NCI-H510A (cell line): ENCODE measurements around the gene ADAMTS5.

Experiments
- DNase-seq: peaks from one replicate; lab custom pipeline; 2025; lab: John Stamatoyannopoulos, UW

ADAMTS5 gene

DNA sequence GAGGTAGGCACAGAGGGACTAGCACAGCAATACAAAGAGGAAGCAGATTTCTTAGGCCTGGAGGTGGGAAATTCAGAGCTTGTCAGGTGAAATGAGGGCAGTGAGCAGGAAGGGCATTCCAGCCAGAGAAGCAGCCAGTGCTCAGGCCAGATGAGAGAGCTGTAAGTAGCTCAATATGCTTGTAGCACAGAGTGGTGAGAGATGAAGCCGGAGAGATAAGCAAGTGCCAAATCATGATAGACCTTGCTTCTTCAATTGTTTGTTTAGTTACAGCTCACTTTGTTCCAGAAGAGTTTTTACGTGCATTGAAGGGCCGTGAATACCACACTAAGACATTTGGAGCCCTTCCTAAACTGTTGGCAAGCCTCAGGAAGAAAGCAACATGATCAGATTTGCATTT, 79.6 kb downstream of the ADAMTS5 start:
- no peak for DNase-seq

- DNase-seq = no peak
Observed at GRCh38 chr21:26884436-26884835, 82.5 kb downstream of the ADAMTS5 start.

GRCh38 chr21:26883768-26884167, 83.1 kb downstream of the ADAMTS5 start:
- DNase-seq = no peak

DNA sequence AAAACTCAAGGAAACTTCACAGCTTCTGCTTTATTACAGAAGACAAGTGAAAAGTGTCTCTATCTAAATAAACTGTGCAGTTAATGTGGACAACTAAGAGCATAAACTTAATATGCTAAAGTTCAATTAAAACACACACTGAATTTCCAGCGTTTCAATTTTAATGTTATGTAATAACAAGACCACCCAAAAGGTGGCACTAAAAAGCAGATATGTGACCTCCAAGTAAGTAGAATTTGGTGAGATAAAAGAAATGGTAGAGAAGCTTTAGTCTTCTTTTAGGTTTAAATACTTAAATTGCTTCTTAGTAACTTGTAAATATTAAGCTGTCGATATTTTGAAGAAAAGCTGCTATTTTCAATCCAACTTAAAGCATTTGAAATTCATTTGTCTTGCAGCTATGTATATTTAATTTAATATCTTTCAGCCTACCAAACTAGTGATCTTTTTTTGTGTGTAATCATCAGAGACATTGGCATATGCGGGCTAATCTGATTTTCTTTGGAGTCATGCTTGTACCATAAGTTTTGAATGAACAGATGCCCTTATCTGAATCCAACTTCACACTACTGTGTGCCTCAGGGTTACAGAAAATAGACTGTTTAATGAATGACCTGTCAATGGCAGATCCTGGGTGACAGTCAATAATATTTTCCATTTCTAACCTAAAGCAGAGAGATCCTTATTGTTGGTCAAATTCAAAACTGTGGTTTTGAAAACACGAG, 85.2 kb downstream of the ADAMTS5 start:
- no peak for DNase-seq

DNA sequence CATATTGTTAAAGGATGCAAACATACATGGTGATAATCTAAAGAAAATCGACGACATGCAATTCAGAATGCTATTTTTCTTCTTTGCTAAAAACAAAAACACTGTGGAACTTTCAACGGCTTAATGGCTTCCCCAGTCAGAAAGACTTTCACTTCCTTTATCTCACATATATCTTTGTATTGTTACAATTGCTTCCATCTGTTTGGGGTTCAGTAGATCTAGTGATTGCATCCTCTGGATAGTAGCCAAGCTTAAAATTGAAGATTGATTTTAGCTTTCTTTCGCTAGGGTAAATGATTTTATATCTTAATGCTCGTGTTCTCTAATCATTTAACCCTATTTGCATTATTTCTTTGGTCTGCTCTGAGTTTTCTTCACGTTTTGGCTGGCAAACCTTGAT, 89.9 kb downstream of the ADAMTS5 start:
- no peak for DNase-seq

GRCh38 chr21:26874347-26874746, 92.5 kb downstream of the ADAMTS5 start:
- DNase-seq = no peak
